ENCODE data around the gene KCNQ4.

KCNQ4 gene

DNA sequence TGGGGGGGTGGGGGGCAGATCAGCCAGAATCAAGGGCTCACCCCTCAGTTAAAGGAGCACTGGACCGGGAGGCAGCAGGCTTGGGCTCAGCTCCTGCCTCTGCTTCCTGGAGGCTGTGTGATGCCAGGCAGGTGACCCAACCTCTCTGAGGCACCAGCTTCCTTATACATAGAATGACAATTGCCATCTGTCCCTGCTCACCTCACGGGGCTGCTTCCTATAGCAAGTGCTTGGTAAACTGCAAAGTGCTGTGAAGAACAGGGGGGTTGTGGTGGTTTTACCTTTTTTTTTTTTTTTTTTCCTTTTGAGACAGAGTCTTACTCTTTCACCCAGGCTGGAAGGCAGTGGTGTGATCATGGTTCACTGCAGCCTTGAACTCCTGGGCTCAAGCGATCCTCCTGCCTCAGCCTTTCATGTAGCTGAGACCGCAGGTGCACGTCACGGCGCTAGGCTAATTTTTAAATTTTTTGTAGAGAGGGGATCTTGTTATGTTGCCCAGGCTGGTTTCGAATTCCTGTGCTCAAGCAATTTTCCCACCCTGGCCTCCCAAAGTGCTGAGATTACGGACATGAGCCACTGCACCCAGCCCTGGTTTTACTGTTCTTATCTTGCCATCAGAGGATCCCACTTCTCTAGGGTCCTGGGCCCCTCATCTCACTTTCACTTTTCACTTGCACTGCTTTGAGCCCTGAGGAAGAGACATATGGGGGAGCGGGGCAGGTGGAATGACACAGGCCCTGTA lies 11.6 kb downstream of the KCNQ4 start:
- TF ChIP-seq, protein P1, sequence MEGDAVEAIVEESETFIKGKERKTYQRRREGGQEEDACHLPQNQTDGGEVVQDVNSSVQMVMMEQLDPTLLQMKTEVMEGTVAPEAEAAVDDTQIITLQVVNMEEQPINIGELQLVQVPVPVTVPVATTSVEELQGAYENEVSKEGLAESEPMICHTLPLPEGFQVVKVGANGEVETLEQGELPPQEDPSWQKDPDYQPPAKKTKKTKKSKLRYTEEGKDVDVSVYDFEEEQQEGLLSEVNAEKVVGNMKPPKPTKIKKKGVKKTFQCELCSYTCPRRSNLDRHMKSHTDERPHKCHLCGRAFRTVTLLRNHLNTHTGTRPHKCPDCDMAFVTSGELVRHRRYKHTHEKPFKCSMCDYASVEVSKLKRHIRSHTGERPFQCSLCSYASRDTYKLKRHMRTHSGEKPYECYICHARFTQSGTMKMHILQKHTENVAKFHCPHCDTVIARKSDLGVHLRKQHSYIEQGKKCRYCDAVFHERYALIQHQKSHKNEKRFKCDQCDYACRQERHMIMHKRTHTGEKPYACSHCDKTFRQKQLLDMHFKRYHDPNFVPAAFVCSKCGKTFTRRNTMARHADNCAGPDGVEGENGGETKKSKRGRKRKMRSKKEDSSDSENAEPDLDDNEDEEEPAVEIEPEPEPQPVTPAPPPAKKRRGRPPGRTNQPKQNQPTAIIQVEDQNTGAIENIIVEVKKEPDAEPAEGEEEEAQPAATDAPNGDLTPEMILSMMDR (conservative IDR thresholded peaks at IDR 0.05) = no peak
- no peak overlapping the region for H3K27ac ChIP-seq

DNA sequence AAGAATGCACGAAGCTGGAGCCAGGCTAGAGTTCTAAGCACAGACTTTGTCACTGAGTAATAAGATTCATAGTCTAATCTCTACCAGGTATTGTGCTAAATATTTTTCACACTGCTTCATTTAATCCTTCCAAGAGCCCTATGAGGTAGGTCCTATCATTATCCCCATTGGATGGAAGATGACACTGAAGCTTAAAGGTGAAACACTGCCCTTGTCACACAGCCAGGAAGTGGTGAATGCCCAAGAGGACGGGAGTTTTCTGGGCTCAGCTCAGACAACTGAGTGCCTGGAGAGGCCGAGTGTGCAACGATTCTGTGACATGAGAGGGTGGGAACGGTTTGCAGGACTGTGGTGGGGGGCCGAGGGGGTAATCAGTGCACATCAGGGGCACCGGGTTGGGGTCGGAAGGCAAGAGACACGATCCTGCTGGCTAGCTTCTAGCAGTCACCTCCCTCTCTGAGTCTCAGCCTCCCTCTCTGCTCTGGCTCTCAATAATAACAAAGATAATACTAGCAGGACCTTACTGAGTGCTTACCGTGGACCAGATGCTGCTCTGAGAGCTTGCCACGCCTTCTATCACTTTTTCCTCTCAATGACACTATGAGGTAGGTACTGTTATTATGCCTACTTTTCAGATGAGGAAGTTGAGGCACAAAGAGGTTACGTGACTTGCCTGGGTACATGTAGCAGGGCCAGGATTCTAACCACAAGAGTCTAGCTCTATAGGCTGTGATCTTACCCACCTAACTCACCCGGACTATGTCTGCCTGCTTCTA lies 12.4 kb downstream of the KCNQ4 start:
- H3K27ac ChIP-seq = no peak overlapping the region
- TF ChIP-seq, protein P1 (conservative IDR thresholded peaks at IDR 0.05) = no peak

DNA sequence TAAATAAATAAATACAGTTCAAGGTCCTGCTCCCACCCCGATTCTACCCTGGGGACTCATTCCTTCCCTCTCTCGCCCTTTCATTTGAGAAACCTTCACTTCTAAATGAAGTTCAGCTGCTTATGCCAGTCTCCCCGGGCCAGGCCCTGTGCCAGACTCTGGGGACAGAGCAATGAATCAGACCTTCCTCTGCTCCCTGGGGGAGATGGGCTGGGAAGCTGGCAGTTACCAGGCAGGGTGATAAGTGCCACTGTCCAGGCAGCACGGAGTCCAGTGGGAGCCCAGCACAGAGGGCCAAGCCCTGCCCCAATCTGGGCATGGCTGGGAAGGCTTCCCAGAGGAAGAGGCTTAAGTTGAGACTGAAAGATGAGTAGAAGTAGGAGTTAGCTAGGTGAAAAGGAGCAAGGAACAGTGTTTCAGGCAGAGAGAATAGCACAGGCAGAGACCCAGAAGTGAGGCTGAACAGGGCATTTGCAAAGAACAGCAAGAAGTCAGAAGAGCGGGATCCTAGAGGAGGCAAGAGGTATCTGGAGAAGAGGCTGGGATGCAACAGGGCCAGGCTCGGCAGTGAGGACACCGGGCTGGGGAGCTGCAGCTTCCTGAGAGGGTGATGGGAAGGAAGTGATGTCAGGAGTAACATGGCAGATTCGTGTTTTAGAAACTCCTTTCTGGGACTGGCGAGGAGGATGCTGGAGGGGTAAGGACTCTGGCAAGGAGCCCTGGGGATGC lies 13.5 kb downstream of the KCNQ4 start:
- no peak overlapping the region for H3K27ac ChIP-seq
- TF ChIP-seq, protein P1 (conservative IDR thresholded peaks at IDR 0.05) = no peak

DNA sequence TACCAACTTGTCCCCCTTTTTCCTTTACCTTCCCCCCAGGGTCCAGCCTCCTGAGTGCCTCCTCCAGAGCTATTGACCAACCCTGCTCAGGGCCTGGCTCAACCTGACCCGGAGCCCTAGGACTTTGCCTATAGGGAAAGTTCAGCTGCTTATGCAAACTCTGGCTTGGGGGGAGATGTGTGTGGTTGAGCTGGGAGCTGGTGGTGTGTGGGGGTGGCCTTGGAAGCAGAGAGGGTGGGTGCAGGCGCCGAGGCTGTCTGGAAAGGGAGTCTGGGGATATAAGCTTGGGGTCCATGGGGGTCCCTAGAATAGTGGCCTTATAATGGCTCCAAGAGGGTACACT lies 14.1 kb downstream of the KCNQ4 start:
- H3K27ac ChIP-seq = no peak overlapping the region
- TF ChIP-seq, protein P1 (conservative IDR thresholded peaks at IDR 0.05) = no peak

DNA sequence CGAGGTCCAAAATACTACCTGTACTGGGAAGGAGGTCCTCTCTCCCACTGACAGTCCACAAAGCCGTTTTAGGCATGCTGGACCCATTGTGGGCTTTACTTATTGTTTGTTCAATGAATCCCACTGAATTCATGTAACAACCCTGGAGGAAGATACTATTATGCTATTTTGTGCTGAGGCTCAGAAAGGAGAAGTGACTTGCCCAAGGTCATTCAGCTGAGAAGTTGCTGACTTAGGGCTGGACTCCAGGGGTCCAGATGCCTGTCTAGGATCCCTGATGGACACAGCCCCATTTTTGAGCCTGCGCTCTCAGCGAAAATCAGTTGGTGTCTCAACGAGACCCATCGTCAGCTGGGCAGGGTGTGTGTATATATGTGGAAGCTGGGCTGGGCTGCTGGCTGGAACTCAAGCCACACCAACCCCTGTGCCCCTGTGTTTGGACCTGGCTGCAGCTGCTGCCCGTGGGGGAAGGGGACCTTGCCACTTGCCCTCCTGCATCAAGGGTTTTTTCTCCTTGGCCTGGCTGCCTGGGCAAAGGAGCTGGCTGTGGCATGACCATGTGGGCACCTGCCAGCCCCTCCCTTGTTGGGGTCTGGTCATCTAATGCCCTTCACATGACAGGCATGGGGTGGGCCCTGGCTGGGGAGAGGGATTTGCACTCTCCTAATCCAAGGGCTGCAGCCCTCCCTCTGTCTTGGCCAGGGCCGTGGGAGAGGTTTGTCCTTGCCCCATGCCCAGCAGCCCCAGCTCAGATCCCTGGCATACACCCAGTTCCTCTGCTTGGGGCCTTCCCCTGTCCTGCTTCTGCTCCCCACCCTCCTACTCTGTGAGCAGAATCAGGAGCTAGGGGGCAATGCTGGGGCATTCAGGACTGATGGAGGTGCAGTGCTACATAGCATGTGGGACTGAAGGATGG lies 15.0 kb downstream of the KCNQ4 start:
- TF ChIP-seq, protein P1 (conservative IDR thresholded peaks at IDR 0.05) = no peak
- H3K27ac ChIP-seq = no peak overlapping the region

DNA sequence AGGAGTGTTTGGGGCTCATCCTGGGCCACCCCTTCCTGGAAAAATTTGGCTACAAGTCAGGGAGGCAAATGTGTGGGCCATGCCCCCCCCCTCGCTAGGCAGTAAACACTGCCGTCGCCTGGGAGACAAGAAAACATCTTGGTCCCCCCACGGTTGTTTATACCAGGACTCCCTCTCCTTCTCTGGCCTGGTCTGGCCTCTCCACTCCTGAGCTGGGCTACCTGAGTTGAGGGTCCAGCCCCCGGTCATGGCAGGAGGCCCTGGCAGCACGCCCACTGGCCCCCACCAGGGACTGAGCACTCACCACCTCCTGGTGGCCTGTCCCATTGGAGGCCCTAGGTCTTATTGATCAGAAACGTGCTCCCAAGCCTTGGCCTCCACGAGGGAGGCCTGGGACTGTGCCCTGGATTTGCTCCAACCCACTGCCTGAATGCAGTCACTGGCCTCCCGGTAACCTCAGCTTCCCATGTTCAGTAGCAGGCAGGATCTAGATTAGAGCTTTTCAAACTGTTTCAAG lies 15.8 kb downstream of the KCNQ4 start:
- no peak overlapping the region for H3K27ac ChIP-seq
- TF ChIP-seq, protein P1 (conservative IDR thresholded peaks at IDR 0.05) = no peak

All from VCaP (cell line).